Activated CD8-positive, alpha-beta T cell treated with anti-CD3 and anti-CD28 coated beads for 36 hours (primary cell): ENCODE results near the gene MKRN2OS. TPM values are rescaled to one million over a fixed set of nuclear protein-coding genes. Genes with fewer than 3 reads are reported as not detected.

Experiments
- ATAC-seq: fragments of 200-7000 bp; cut with Tn5 transposase; one replicate; pipeline ENCODE4 v1.10.0; 2021; ENCODE audit warnings: mild to moderate bottlenecking, moderate library complexity
- CTCF ChIA-PET: fragments of 350-600 bp; sonication (Branson Sonifier 250); formaldehyde crosslinking; loops from one replicate; lab custom pipeline; 2021; ENCODE audit warnings: antibody characterized with exemption; lab: Charles Lee
- POLR2A ChIA-PET: fragments of 350-600 bp; sonication (Branson Sonifier 250); formaldehyde crosslinking; loops from one replicate; lab custom pipeline; 2021; ENCODE audit warnings: antibody characterized with exemption; lab: Charles Lee
- DNase-seq: peaks from one replicate; pipeline ENCODE4 v3.0.0-alpha.2; 2020
- H3K27ac Mint-ChIP-seq: one replicate; pipeline ENCODE4 v1.8.0; 2021; ENCODE audit warnings: mild to moderate bottlenecking, mixed read lengths
- H3K27me3 Mint-ChIP-seq: one replicate; pipeline ENCODE4 v1.8.0; 2021; ENCODE audit warnings: mixed read lengths
- H3K36me3 Mint-ChIP-seq: one replicate; pipeline ENCODE4 v1.8.0; 2021; ENCODE audit warnings: low read depth, mixed read lengths
- H3K4me1 Mint-ChIP-seq: one replicate; pipeline ENCODE4 v1.8.0; 2021; ENCODE audit warnings: low read depth, mixed read lengths
- H3K4me3 Mint-ChIP-seq: one replicate; pipeline ENCODE4 v1.8.0; 2021; ENCODE audit warnings: mild to moderate bottlenecking, moderate library complexity, mixed read lengths
- H3K9me3 Mint-ChIP-seq: one replicate; pipeline ENCODE4 v1.8.0; 2021; ENCODE audit warnings: mixed read lengths
- CTCF ChIP-seq: fragments of 200-600 bp; IDR thresholded peaks from one replicate; pipeline ENCODE4 v1.8.0; 2022; ENCODE audit warnings: antibody characterized with exemption, mild to moderate bottlenecking
- intact Hi-C: fragments of 100-400 bp; cut with micrococcal nuclease; formaldehyde crosslinking; loops from one replicate; pipeline ENCODE4 v1.10.0; 2022
- total RNA-seq, 2 experiments: library from RNA; stranded (reverse); gene quantifications; one replicate each; pipeline ENCODE4 v1.2.3, GENCODE V29; 2021

Gene MKRN2OS
- total RNA-seq = not detected

- no peaks in the 10 kb centered on the region for H3K27me3 Mint-ChIP-seq
- POLR2A ChIA-PET = interaction anchor here (1.2 to 1.3 kb wide), 2 partner anchors 11 to 13 kb away, joined by 3 to 8 read pairs; no protein-coding TSS in a partner anchor
Measured at GRCh38 chr3:12545473-12545791, at the start of gene MKRN2OS. Gene MKRN2OS (minus strand): TSS chr3:12545499. CDS start chr3:12545464, 35 bp downstream.

GRCh38 chr3:12593473-12593872 lies 48.2 kb upstream of the MKRN2OS start:
- peaks cover 48% of the 10 kb centered on the region for H3K36me3 Mint-ChIP-seq
- no peak overlapping the region for H3K27ac Mint-ChIP-seq

More at GRCh38 chr3:12545473-12545791, at the start of gene MKRN2OS:
- Mint-ChIP-seq H3K9me3 (no peaks in the 10 kb centered on the region), H3K36me3 (no peaks in the 10 kb centered on the region), H3K4me3 (no peak within 1 kb of the TSS), H3K4me1 (peaks cover 7% of the 10 kb centered on the region), H3K27ac (no peak within 1 kb of the TSS)
- DNase-seq = no peak
- ATAC-seq = no peak
- intact Hi-C loops = no loop called here
- TF ChIP-seq CTCF = no peak
- CTCF ChIA-PET = no interaction called here

GRCh38 chr3:12591997-12592715 lies 46.9 kb upstream of the MKRN2OS start:
- CTCF ChIA-PET = interaction anchor here (0.9 kb wide), 1 partner anchor 13 kb away, joined by 4 read pairs; no protein-coding TSS in a partner anchor
- ATAC-seq (no peak), DNase-seq (no peak)
- Mint-ChIP-seq H3K4me3 (no peak overlapping the region), H3K36me3 (peaks cover 41% of the 10 kb centered on the region), H3K27ac (peak overlapping the region; percentile 34), H3K9me3 (no peaks in the 10 kb centered on the region), H3K27me3 (no peaks in the 10 kb centered on the region), H3K4me1 (no peaks in the 10 kb centered on the region)
- no peak for TF ChIP-seq CTCF
- POLR2A ChIA-PET = interaction anchor here (1.0 to 1.1 kb wide), 2 partner anchors 9 to 29 kb away, joined by 3 to 5 read pairs; no protein-coding TSS in a partner anchor
- intact Hi-C loops = no loop called here

More at GRCh38 chr3:12593473-12593872, 48.2 kb upstream of the MKRN2OS start:
- no peak for TF ChIP-seq CTCF
- DNase-seq = no peak
- H3K9me3 Mint-ChIP-seq = no peaks in the 10 kb centered on the region
- intact Hi-C loops = no loop called here
- no peak for ATAC-seq
- no peaks in the 10 kb centered on the region for H3K4me1 Mint-ChIP-seq
- no peak overlapping the region for H3K4me3 Mint-ChIP-seq
- ChIA-PET CTCF (interaction anchor here (0.7 kb wide), 1 partner anchor 31 kb away, joined by 4 read pairs; no protein-coding TSS in a partner anchor), POLR2A (interaction anchor here (1.0 kb wide), 1 partner anchor 13 kb away, joined by 3 read pairs; no protein-coding TSS in a partner anchor)
- no peaks in the 10 kb centered on the region for H3K27me3 Mint-ChIP-seq

GRCh38 chr3:12591456-12591855 lies 46.2 kb upstream of the MKRN2OS start:
- intact Hi-C loops = no loop called here
- ChIA-PET CTCF (no interaction called here), POLR2A (no interaction called here)
- Mint-ChIP-seq H3K4me3 (no peak overlapping the region), H3K27me3 (no peaks in the 10 kb centered on the region), H3K9me3 (no peaks in the 10 kb centered on the region), H3K36me3 (peaks cover 37% of the 10 kb centered on the region), H3K4me1 (no peaks in the 10 kb centered on the region), H3K27ac (peak overlapping the region; percentile 10)
- no peak for ATAC-seq
- DNase-seq = no peak
- no peak for TF ChIP-seq CTCF

GRCh38 chr3:12590096-12590495 lies 44.8 kb upstream of the MKRN2OS start:
- Mint-ChIP-seq H3K27ac (no peak overlapping the region), H3K27me3 (no peaks in the 10 kb centered on the region), H3K9me3 (no peaks in the 10 kb centered on the region), H3K4me1 (no peaks in the 10 kb centered on the region), H3K4me3 (no peak overlapping the region), H3K36me3 (peaks cover 31% of the 10 kb centered on the region)
- intact Hi-C loops = no loop called here
- DNase-seq = no peak
- no peak for TF ChIP-seq CTCF
- CTCF ChIA-PET = interaction anchor here (1.2 kb wide), 1 partner anchor 11 kb away, joined by 3 read pairs; no protein-coding TSS in a partner anchor
- no peak for ATAC-seq
- POLR2A ChIA-PET = no interaction called here
